ENCODE results near the gene CTAG1A.
"Not testable (repeated sequence)": the region's sequence is repeated elsewhere in the genome, so short reads cannot be mapped to it uniquely, and the experiment has no call there.

Gene CTAG1A

GRCh38 chrX:154584585-154585183 lies at the start of gene CTAG1A:
TSS of gene CTAG1A (plus strand) at chrX:154585133. CDS start at chrX:154585207, 74 bp downstream.
- DNase-seq (ENCODE audit: low read depth in 3 of 3), result not testable (repeated sequence)

GRCh38 chrX:154535892-154536291 lies 49.0 kb upstream of the CTAG1A start:
- DNase-seq (ENCODE audit: low read depth in 3 of 3), result no peak

DNA sequence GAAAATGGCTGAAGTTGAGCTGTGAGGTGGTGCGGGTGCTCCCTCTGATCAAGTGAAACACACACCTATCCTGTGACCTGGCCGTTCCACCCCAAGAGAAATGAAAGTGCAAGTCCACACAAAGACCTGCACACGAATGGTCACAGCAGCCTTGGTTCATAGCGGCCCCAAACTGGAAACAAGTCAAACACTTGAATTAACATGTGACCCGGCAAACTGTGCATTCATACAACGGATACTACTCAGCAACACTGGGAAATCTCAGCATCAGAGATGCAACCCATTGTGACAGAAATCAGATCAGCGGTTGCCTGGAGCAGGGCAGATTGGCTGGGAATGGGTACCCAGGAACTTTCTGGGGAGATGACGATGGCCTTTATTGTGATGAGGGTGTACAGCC lies 45.9 kb upstream of the CTAG1A start:
- no peak for DNase-seq (ENCODE audit: low read depth in 3 of 3)

GRCh38 chrX:154540365-154540764 lies 44.6 kb upstream of the CTAG1A start:
- DNase-seq (ENCODE audit: low read depth in 3 of 3), result not testable (repeated sequence)

DNA sequence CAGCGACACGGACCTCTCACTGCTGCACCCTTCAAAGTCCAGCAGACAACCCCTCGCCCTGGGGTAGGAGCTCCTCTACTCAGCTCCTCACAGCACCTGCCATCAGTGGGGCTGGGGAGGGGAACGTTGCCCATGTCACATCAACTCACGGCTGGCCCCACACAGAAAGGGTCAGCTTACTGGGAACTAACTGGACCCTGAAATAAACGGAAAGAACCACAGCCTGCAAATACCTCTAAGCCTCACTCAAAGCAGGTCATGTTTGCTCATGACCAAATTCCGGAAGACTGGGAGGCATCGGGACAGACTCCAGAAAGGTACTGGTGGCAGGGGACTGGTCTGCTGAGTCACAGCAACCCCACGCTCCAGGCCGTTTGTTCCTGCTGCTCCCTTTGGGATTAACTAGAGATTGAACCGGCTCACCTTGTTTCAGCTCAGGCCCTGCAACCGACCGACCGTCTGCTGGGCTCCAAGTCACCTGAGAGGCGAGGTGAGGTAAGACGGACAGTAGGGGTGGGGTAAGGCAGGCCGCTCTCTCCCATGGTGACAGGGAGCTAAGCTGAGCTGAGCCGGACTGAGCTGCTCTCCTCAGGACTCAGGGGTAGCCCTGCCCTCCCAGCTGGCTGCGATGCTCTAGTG lies 43.9 kb upstream of the CTAG1A start:
- DNase-seq (ENCODE audit: low read depth in 3 of 3), result no peak

GRCh38 chrX:154541589-154541895 lies 43.4 kb upstream of the CTAG1A start:
- no peak for DNase-seq (ENCODE audit: low read depth in 3 of 3)

- DNase-seq (ENCODE audit: low read depth in 3 of 3), result peak in 2 of 3 experiments; percentile 18 to 53
Observed at GRCh38 chrX:154541896-154542722, 42.8 kb upstream of the CTAG1A start.

GRCh38 chrX:154542723-154543424 lies 42.1 kb upstream of the CTAG1A start:
- no peak for DNase-seq (ENCODE audit: low read depth in 3 of 3)

DNA sequence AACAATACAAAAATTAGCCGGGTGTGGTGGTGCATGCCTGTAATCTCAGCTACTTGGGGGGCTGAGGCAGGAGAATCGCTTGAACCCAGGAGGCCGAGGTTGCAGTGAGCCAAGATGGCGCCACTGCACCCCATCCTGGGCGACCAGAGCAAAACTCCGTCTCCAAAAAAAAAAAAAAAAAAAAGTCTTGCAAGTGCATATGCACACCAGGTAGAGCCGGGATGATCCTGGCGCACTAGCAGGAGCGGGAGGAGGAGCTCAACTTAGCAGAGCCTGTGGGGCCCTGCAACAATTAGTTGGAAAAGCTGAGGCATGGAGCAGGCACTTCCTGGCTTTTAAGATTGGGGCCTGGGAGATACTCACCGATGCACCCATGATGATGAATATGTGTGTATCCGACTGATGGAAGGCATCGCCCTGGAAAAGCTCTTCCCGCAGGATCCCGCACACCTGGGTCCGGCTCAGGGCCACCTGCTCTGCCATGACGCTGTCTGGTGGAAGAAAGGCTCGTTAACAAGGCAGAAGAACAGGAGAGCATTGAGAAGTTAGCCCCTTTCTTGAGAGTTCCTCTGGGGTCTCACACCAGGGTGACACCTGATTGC lies 39.2 kb upstream of the CTAG1A start:
- no peak for DNase-seq (ENCODE audit: low read depth in 3 of 3)

- peak; percentile 48 to 79 (median 59) for DNase-seq (ENCODE audit: low read depth in 3 of 3)
Observed at GRCh38 chrX:154546354-154547244, 38.3 kb upstream of the CTAG1A start, which contains the start of gene G6PD. TSS of gene G6PD (minus strand) at chrX:154546846. CDS start at chrX:154546155, 691 bp downstream.

DNA sequence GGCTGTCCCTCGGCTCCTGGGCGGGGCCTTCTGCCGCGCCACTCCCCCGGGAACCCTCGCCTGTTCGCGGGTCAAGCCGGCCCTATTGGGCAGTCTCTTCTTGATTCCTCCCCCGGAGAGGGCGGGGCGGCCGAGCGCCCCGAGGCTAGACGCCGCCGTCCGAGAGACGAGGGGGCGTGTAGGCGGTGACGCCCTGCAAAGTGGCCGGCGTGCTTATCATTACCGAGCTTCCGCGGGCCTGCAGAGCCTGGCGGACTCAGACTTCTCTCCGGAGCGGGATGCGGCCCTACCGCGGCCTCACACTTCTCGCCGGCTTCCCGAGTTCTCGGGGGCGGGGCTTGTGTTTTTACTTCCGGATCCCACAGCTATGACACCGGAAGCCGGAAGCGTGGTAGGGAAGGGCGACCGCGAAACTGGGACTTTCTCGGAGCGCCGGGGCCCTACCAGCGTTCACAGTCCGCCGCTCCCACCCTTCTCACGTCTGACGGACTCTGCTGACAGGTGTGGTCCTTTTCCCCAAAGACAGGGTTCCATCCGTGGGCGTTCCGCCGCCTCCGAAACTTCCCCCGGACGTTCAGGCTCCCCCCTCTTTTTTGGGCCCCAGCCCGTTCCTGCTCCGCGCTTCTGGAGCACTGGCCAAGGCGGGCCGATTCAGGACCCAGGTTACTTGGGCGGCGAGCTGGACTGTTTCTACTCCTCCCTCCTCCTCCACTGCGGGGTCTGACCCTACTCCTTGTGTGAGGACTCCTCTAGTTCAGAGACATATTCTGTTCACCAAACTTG lies 37.5 kb upstream of the CTAG1A start, which contains the start of gene IKBKG:
Gene IKBKG, plus strand, starts transcription at position 376 of the 783 bp plus-strand sequence. CDS start 4,383 bp downstream, outside the sequence.
- DNase-seq (ENCODE audit: low read depth in 3 of 3), result peak; percentile 74 to 85 (median 76)

GRCh38 chrX:154548028-154548316 lies 37.0 kb upstream of the CTAG1A start:
- DNase-seq (ENCODE audit: low read depth in 3 of 3), result no peak

GRCh38 chrX:154549766-154550165 lies 35.2 kb upstream of the CTAG1A start:
- no peak for DNase-seq (ENCODE audit: low read depth in 3 of 3)

GRCh38 chrX:154552112-154552806 lies 32.7 kb upstream of the CTAG1A start:
- DNase-seq (ENCODE audit: low read depth in 3 of 3), result not testable (repeated sequence)

DNA sequence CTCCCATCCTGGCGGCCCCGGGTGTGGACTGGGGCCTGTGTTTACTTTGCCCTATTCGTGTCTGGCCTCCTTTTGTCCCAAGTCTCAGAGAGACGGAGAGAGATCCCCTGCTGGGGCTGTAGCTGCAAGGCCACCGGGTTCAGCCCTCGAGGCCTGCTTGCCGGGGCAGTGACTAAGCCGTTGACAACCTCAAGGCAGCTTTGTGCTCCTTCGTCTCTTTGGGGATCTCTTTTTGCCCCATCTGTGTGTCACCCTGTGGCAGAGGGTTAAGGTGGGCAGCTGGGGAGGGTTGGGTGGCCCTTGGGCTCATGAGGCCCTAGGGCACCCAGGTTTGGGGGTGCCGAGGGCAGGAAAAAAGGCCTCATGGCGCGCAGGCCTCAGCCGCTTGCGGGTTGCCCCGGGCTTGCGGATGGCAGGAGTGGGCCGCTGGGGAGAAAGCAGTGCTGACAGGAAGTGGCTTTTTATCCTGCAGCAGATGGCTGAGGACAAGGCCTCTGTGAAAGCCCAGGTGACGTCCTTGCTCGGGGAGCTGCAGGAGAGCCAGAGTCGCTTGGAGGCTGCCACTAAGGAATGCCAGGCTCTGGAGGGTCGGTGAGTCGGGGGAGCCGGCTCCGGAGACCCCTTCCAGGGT lies 26.8 kb upstream of the CTAG1A start:
- not testable (repeated sequence) for DNase-seq (ENCODE audit: low read depth in 3 of 3)

- not testable (repeated sequence) for DNase-seq (ENCODE audit: low read depth in 3 of 3)
Observed at GRCh38 chrX:154558896-154559295, 26.0 kb upstream of the CTAG1A start.

DNA sequence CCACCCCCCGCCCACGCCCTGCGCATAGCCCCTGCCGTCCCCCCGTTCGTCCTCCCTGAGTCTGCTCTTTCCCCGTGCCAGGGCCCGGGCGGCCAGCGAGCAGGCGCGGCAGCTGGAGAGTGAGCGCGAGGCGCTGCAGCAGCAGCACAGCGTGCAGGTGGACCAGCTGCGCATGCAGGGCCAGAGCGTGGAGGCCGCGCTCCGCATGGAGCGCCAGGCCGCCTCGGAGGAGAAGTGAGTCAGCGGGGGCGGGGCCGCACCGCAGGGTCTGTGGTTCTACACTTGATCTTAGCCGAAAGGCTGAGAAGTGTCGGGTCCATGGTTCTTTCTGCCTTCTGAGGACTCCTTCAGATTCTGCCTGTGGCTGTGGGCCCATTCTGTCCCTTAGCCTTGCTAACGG lies 24.6 kb upstream of the CTAG1A start:
- DNase-seq (ENCODE audit: low read depth in 3 of 3), result not testable (repeated sequence)

- DNase-seq (ENCODE audit: low read depth in 3 of 3), result not testable (repeated sequence)
Observed at GRCh38 chrX:154562295-154562694, 22.6 kb upstream of the CTAG1A start.

DNA sequence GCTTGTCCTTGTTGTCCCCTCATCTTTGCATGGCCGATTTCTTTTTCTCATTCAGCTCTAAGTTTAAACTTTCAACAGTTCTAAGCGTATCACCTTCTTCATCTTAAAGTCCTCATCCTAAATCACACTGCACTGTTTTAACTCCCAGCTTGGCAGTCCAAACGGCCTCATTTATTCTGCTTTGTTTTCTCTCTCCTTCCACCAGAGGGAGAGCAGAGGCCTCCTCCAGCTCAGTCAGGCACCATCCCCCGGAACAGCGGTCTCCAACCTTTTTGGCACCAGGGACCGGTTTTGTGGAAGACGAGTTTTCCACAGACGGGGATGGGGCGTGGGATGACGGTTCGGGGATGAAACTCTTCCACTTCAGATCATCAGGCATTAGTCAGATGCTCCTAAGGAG lies 14.6 kb upstream of the CTAG1A start:
- DNase-seq (ENCODE audit: low read depth in 3 of 3), result not testable (repeated sequence)

All from stimulated activated CD4-positive, alpha-beta T cell treated with anti-CD3 and anti-CD28 coated beads, TNF-alpha, amount 100 ng/mL, for 24 hours (primary cell).